Caki2 (cell line): Measurements from ENCODE around the gene NPFFR1. TPM values are rescaled to one million over a fixed set of nuclear protein-coding genes. Genes with fewer than 3 reads are reported as not detected.
A peak's percentile ranks its signal among the peaks of the same experiment; 100 is the strongest.

ENCODE experiments used
- DNase-seq: peaks from one replicate; pipeline ENCODE4 v3.0.0-alpha.2; 2015; ENCODE audit warnings: low read depth
- in situ Hi-C: cut with HindIII; loops from 2 replicates; pipeline ENCODE4 v1.10.0; 2016; ENCODE audit warnings: low sequenced_read_pairs, low pct_unique_long_range_greater_than_20kb, mixed read lengths
- total RNA-seq: library from RNA; depleted of rRNA; stranded (reverse); fragments of >200 nt; shearing (Covaris generic); gene quantifications from 2 replicates; pipeline ENCODE4 v1.2.3, GENCODE V29; 2014; ENCODE audit warnings: low replicate concordance

Gene NPFFR1
- total RNA-seq, 1 experiment from 2014 or later, result not detected

DNA sequence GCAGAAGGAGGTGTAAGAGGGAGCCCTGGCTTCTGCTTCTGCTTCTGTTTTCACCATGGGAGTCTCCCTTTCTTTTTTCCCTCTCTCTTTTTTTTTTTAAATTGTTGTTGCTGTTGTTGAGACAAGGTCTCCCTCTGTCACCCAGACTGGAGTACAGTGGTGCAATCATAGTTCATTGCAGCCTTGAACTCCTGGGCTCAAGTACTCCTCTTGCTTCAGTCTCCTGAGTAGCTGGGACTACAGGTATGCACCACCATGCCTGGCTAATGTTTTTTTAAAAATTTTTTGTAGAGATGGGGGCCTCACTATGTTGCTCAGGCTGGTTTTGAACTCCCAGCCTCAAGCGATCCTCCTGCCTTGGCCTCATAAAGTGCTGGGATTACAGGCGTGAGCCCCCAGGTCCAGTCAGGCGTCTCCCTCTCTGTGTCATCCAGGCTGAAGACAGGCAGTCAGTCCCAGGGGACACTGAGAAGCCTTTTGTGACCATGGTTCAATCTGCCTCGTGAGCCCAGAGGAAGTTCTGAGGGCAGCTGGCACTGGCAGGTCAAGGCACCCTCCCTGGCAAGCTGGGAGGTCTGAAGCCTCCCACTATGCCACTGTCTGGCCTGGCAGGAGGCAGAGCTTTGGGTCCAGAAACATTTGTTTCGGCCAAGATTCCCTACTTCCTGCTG, 33.6 kb upstream of the NPFFR1 start:
- DNase-seq, result no peak
- in situ Hi-C loops, result no loop called here

DNA sequence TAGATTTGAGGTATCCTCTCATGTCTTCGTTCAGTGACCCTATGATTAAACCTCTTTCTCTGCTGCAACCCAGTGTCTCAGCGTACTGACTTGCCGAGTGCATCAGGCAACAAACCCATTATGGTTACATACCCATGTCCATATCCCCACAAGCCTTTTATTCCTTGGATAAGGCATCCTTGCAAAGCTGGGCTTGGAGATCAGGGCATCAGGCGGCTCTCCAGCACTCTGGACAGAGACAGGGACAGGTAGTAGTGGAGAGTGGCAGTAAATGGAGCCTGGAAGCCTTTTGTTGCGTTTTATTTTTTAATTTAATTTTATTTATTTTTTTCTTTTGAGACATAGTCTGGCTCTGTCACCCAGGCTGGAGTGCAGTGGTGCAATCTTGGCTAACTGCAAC, 32.0 kb upstream of the NPFFR1 start:
- DNase-seq, result no peak
- in situ Hi-C loops, result no loop called here

DNA sequence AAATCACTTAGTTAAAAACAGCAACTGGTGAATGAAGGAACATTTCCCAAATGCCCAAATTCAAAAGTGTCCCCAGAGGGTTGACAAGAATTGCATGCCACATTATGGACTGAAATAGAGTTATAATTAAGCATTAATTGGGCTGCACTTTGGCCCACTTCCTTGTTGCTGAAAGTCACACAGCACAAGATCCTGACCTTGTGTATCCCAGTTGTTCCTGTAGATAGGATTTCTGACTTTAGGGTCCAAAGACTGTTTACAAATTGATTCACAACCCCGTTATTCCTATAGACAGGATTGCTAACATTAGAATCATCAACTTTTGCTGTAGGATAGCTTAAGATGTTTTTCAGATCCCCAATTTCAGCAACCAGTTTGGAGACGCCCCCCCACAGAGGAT, 31.5 kb upstream of the NPFFR1 start:
- no peak for DNase-seq
- in situ Hi-C loops, result no loop called here

DNA sequence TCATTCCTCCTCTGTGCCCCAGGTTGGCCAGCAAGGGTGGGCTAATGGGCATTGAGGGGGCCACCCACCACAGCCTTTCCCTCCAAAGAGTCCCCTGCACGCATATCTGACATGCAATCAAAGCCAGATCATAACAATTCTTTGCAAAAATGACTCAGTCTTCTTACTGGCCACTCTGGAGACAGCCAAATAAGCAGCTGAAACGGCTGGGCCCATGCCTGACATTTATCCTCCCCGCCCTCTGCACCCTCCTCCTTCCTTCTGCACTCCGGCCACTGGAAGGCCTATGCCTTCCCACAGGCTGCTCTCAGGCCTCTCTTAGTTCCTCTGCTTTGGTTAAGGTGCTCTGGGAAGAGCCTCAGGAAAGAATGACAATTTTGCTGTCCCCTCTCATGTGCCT, 29.2 kb upstream of the NPFFR1 start:
- DNase-seq, result no peak
- in situ Hi-C loops, result no loop called here

DNA sequence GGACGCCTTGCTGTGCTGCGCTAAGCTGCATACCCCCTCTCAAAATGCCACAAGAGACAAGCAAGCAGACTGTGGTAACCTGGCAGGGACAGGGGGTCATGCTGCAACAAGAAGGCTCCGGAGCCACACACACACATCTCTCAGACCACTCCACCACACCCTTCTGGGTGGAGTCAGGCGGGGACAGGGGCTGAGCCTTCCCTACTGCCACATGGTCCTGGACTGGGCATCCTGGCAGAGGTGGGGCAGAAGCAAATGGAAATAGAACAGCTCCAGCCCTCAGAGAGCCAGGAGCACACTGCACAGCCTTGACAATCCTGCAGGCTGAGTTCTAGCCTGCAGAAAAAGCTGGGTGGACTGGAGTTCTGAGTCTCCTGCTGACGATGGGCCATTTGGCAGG, 28.4 kb upstream of the NPFFR1 start:
- DNase-seq, result no peak
- in situ Hi-C loops, result no loop called here

DNA sequence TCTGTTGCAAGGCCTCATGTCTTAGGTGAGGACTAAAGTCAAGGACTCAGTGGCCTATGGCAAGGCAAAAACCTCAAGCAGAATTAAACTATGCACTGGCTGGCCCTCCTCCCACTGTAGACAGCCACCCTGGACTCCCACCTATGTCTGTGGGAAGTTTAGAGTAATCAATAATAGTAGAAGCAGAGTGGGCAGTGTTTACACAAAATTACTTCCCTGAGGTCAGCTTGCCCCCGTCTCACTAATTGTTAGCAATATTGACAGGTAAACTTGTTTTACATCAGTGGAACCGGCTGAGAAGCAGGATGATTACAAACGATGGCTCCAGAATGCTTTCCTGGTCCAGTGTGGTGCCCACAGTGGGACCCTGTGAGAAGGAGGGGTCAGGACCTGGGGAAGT, 27.9 kb upstream of the NPFFR1 start:
- in situ Hi-C loops, result no loop called here

DNA sequence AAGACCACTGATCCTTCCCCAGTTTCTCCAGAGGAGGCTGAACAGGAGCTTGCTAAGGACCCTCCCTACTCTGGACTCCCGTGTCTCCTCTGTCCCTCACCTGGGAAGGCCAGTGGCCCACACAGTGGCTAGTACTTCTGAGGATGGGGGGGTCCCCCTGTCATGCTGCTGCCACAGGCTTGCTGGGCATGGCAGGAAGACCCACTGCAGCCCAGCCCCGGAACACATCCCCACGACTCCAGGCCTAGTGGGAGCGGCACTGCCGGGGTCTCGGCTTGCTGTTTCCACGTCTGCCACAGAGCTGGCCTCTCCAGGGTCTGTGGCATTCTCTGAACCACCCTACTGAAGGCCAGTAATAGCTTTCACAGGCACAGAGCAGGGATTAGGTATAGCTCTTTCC, 25.9 kb upstream of the NPFFR1 start:
- in situ Hi-C loops, result no loop called here

More for the DNA sequence above, 27.9 kb upstream of the NPFFR1 start:
- no peak for DNase-seq

DNA sequence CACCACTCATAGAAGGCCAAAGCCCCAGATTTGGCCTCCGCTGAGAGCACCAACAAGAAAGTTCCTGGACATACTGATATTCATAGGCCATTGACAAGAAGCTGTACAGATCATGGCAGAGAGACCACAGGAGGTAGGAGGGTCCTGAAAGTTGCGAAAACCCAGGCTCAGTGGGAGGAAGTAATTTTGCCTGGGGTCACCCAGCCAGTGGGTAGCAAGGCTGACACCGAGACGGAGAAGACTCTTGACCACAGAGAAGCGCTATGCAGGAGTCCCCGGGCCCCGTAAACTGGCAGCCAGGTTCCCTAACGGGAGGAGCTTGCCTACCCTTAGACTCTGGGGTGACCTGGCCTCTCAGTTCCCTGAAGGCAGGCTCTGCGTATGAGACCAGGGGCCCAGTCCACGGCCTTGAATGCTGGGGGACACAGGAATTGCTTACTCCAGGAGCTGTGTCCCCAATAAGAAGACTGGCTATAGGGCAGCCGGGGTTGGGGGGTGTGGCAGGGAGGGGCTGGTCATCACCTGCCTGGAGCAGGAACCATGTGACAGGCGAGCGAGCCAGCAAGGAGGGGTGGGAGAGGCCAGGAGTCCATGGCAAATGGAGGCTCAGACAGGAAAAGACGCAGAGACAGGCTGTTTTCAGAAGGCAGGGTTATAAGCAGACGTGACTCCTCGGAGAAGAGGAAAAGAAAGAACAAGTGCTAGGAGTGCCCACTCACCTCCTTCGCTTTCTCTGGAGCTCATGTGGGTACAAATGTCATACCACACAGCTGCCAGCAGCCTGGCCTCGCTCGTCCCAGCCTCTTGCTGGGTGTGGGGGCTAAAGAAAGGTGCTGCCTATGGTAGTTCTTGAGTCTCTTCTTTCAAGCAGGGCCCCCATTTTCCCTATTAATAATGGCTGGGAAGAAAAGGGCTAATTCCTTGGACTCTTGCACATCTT, 24.6 kb upstream of the NPFFR1 start:
- DNase-seq, result no peak
- in situ Hi-C loops, result no loop called here

More for the DNA sequence above, 25.9 kb upstream of the NPFFR1 start:
- DNase-seq, result no peak

DNA sequence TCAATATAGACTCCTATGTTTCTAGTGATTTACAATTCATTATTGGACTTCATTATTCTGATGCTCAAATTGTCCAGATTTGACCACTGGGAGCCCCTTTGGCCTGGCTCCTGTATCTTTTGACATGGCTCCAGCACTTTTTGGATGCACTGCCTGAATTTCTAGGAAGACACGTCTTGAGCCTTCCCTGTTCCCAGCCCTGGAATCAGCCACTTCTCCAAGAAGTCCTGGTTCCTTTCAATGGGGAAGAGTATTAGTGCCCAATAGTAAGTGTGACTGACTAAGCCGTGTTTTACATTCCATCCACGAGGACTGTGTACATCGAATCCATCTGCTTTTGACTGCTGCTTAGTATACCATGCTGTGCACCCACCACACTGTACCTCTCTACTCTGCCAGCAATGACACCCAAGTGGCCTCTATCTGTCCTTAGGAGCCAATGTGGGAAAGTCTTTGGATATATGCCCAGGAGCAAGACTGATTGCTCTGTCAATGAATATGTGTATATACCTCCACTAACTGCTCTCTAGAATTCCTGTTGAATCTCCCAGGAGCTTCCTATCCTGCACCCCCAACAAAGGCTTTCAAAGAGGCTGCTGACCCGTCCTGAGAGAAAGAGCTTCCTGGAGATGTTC, 23.2 kb upstream of the NPFFR1 start:
- in situ Hi-C loops, result no loop called here
- no peak for DNase-seq

DNA sequence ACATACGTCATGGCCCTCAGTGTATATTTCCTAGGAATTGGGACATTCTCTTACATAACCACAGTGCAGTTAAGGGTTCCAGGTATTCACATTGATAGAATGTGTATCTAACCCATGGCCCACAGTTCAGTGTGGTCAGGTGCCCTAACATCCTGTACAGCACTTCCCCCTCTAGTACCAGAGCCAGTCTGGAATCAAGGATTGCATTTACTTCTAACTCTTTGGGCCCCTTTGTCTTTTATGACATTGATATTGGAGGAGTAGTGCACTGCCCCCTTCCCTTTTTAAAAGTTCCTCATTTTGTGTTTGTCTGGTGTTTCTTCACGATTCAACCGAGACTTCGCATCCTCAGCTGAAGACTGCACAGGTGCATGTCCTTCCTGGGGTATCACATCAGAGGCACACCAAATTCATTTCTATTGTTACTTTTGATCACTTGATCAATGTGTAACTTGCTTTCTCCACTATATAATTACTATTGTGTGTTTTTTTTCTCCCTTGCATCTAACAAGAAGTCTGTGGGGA, 22.4 kb upstream of the NPFFR1 start:
- in situ Hi-C loops, result no loop called here

DNA sequence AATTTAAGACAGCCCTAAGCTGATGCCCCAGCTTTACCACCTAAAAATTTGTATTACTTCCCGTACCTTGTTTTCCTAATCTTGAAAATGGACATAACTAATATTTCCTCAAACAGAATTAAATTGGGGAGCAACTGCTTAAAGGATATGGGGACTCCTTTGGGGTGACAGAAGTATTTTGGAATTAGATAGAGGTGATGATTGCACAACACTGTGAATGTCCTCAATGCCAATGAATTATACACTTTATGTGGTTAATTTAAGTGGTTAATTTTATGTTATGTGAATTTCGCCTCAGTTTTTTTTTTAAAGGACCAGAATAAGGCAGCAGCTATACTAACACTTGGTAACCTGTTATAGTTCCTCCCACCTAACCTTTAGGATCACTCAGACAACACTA, 19.9 kb upstream of the NPFFR1 start:
- in situ Hi-C loops, result no loop called here
- DNase-seq, result no peak

More for the DNA sequence above, 22.4 kb upstream of the NPFFR1 start:
- no peak for DNase-seq

DNA sequence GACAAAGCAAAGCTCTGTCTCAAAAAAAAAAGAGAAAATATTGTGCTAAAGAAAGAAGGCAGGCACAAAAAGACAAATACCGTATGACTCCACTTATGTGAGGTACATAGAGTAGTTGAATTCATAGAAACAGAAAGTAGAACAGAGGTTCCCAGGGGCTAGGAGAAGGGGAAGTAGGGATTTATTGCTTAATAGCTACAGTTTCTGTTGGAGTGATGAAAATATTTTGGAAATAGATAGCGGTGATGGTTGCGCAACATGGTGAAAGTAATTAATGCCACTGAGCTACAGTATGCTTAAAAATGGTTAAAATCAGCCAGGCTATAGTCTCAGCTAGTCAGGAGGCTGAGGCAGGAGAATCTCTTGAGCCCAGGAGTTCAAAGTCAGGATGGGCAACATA, 18.5 kb upstream of the NPFFR1 start:
- in situ Hi-C loops, result no loop called here
- no peak for DNase-seq

DNA sequence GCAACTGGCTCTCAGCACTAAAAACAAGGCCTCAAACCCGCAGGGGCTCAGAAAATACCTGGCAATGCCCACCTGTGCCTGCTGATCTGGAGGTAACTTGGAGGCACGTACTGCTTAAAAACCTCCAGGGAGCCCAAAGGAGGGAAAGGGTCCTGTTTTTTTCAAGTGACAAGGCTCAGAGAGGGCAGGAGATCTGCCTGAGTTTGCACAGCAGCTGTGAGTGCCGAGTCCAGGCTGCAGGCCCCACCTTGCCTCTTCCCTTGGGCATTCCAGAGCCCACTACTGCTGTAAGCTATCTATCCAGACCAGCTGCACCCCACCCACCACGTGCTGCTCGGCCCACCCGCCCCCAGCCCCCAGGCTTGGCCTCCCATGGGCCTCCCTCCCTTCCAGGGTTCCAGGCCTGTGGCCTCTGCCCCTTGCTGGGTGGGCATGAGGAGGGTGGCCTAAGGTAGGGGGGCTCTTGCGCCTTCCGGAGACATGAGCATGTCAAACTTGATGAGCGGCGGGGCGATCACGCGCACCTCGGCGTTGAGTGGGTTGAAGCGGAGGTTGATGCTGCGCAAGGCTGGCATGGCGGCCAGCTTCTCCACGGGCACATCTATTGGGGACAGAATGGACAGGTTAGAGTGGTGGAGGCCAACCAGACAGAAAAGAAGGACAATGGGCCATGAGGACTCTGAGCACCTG, 17.2 kb upstream of the NPFFR1 start:
- in situ Hi-C loops, result no loop called here
- DNase-seq, result no peak

DNA sequence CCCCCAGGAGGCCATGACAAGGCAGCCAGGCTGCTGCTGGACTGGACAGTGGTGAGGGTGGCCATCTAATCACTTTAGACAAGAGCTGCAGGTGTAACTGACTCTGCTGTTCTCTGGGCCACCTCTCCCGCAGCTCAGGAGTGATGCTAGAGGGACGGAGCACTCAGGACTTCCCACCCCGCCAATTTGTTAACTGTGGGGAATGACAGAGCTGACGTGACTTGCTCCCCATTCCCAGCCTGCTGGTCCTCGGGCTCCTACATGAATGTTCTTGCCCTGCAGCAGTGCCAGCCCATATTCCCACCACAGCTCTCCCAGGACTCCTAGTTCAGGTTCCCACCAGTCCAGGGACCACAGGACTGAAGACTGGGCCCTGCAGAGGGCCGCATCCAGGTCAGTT, 16.7 kb upstream of the NPFFR1 start:
- in situ Hi-C loops, result no loop called here
- no peak for DNase-seq

DNA sequence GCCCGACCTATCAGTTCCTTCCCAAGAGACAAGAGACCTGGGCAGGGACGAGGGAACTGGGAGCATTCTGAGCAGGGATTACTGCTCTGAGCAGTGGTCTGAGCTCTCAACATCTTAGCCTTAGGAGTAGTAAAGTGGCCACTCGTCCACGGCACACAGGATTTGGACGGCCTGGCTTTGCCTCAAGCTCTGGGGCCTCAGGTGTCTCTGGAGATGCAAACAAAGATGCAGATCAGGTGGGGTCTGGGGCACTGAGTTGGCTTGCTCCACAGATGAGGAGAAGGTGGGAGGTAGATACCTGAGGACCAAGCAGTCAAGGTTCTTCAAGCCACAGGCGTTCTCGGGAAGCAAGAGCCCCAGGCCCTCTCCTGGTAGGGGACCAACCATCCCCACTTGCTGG, 16.1 kb upstream of the NPFFR1 start:
- in situ Hi-C loops, result no loop called here
- no peak for DNase-seq

DNA sequence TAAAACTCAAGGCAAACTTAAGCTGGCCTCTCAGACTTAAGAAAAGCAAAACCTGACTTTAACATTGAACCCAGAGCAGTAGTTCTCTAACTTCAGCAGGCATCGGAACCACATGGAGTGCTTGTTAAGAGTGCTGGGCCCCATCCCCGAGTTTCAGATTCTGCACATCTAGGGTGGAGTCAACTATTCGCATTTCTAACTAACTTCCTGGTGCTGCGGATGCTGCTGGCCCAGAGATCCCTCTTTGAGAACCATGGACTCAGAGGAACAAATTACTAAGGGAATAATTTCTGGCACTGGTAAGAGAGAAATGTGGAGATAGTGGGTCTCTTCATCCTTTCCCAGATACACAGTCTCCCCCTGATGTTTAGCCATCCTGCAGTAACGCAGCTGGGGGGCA, 14.6 kb upstream of the NPFFR1 start:
- in situ Hi-C loops, result no loop called here
- DNase-seq, result no peak

DNA sequence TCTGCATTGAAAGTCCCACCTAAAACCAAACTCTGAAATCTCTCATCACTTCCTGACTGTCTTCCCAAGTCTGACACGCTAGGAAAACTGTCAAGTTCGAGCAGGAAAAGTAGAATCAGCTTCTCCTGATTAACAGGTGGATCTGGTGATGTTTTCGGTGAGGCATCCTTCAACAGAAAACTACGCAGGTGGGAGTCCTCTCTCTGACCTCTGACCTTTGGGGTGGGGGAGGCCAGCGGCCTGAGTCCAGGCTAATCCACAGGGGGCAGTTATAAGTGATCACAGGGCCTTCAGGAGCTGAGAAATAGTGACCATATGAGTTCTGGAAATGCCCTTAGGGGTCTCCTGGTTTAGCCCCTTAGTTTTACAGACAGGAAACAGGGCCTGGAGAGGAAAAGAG, 13.4 kb upstream of the NPFFR1 start:
- in situ Hi-C loops, result no loop called here
- no peak for DNase-seq

DNA sequence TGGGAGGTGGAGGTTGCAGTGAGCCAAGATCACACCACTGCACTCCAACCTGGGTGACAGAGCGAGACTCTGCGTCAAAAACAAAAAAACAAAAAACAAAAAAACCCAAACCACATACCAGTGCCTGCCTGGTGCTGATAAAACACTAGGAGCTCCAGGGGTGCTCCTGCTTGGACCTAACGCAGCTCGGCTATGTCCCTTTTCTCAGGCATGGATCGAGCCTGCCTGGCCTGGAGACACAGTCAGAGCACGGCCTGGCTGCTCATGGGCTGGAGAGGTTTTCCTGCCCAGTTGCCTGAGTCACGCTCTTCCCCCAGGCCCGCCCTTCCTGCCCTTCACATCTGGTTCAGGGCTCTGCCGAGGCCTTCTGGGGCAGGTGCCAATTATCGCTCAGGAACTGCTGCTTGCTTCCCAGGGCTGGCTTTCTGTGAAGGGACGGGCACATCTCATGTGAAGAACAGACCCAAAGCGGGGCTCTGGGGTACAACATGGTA, 12.6 kb upstream of the NPFFR1 start:
- peak; percentile 4 for DNase-seq
- in situ Hi-C loops, result no loop called here
